DND-41 (cell line): Measurements from ENCODE around the gene HOXC4.

ENCODE experiments used
- CTCF ChIP-seq: IDR thresholded peaks from 2 replicates; pipeline ENCODE4 v1.5.1; 2012; ENCODE audit warnings: borderline replicate concordance, low read length, moderate library complexity, mild to moderate bottlenecking; ENCODE audit not compliant: poor library complexity, severe bottlenecking; ENCODE audit errors: extremely low read depth
- EZH2 ChIP-seq: IDR thresholded peaks from 3 replicates; pipeline ENCODE4 v1.6.1; 2012; ENCODE audit warnings: borderline replicate concordance, low read depth, mild to moderate bottlenecking, moderate library complexity, low read length, inconsistent platforms; ENCODE audit not compliant: severe bottlenecking

DNA sequence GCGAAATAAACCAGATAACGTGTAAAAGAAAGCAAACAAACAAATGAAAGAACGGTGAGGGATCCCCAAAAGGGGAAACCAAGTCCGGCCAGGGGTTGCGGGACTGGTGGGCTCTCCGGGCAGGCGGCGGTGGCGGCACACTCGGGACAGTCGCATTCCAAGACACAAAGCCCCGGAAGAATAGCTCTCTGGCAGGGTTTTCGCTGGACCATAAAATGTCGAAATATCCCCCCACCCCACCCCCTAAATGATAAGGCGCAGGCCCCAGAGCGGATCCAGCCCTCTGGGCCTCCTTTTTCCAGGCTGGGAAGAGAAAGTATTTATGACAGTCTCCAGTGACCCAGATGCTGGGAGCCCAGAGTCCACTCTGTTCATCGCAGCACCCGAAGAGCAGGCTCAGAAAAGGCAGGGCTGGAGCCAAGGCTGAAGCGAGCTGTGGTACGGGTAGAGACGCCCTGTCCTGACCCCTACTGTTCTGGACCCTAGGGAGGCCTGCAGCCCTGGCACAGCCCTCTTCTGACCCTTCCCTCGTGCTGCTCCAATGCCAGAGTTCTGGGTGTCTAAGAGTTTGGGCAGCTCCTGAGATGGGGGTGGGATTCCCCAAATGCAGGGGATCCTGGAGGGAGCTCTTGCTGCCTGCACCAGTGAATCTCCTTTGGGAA, 46.9 kb upstream of the HOXC4 start:
- no peak for TF ChIP-seq CTCF
- TF ChIP-seq EZH2: no peak
